HepG2 (cell line): ENCODE data around the gene PDIA6. TPM values are rescaled to one million over a fixed set of nuclear protein-coding genes. Genes with fewer than 3 reads are reported as not detected.

ENCODE experiments used
- ELF1 ChIP-seq: sonication (generic); formaldehyde crosslinking; IDR thresholded peaks from 2 replicates; pipeline ENCODE4 v1.4.0; 2020; ENCODE audit warnings: missing genetic modification reagents
- FOXJ3 ChIP-seq: sonication (generic); formaldehyde crosslinking; IDR thresholded peaks from 2 replicates; pipeline ENCODE4 v1.4.0; 2020; ENCODE audit warnings: missing genetic modification reagents, mild to moderate bottlenecking, borderline replicate concordance
- GTF2F1 ChIP-seq: fragments of 150-350 bp; IDR thresholded peaks from 2 replicates; pipeline ENCODE4 v1.6.1; 2014; ENCODE audit warnings: low read length
- HOXA7 ChIP-seq: sonication (generic); formaldehyde crosslinking; IDR thresholded peaks from 2 replicates; pipeline ENCODE4 v1.8.1; 2022; ENCODE audit warnings: mild to moderate bottlenecking, missing genetic modification reagents, moderate library complexity
- KLF9 ChIP-seq: IDR thresholded peaks from 2 replicates; pipeline ENCODE4 v1.6.1; 2016; ENCODE audit warnings: low read depth
- MBD4 ChIP-seq: IDR thresholded peaks from 2 replicates; pipeline ENCODE4 v1.6.1; 2012; ENCODE audit warnings: low read length, inconsistent platforms, borderline replicate concordance
- MEIS1 ChIP-seq: sonication (generic); formaldehyde crosslinking; IDR thresholded peaks from 2 replicates; pipeline ENCODE4 v1.9.0; 2021; ENCODE audit warnings: mild to moderate bottlenecking, missing genetic modification reagents, moderate library complexity, borderline replicate concordance
- MTF2 ChIP-seq: sonication (generic); formaldehyde crosslinking; IDR thresholded peaks from 2 replicates; pipeline ENCODE4 v1.5.0; 2020; ENCODE audit warnings: missing genetic modification reagents, borderline replicate concordance
- PHF20 ChIP-seq: sonication (generic); formaldehyde crosslinking; IDR thresholded peaks from 2 replicates; pipeline ENCODE4 v1.5.0; 2020; ENCODE audit warnings: mild to moderate bottlenecking, missing genetic modification reagents
- PHF5A ChIP-seq: IDR thresholded peaks from one replicate; pipeline ENCODE4 v1.6.1; 2018; ENCODE audit warnings: low read depth, missing genetic modification reagents; ENCODE audit not compliant: unreplicated experiment
- POGZ ChIP-seq: sonication (generic); formaldehyde crosslinking; IDR thresholded peaks from 2 replicates; pipeline ENCODE4 v1.4.0; 2020; ENCODE audit warnings: mild to moderate bottlenecking, missing genetic modification reagents
- POLR2AphosphoS2 ChIP-seq: IDR thresholded peaks from 2 replicates; pipeline ENCODE4 v1.6.1; 2011; ENCODE audit warnings: low read depth, low read length, improper control_type of control experiment
- SMYD3 ChIP-seq: sonication (generic); formaldehyde crosslinking; IDR thresholded peaks from 2 replicates; pipeline ENCODE4 v1.8.1; 2023; ENCODE audit warnings: mild to moderate bottlenecking, missing genetic modification reagents
- TBL1XR1 ChIP-seq: fragments of 150-350 bp; IDR thresholded peaks from 2 replicates; pipeline ENCODE4 v1.6.1; 2014; ENCODE audit warnings: borderline replicate concordance, low read length; ENCODE audit not compliant: partially characterized antibody
- TOE1 ChIP-seq: sonication (generic); formaldehyde crosslinking; IDR thresholded peaks from 2 replicates; pipeline ENCODE4 v1.4.0; 2020; ENCODE audit warnings: mild to moderate bottlenecking, missing genetic modification reagents
- ZFAT ChIP-seq: sonication (generic); formaldehyde crosslinking; conservative IDR thresholded peaks from 2 replicates; pipeline ENCODE4 v1.8.1; 2023; ENCODE audit warnings: missing genetic modification reagents, inconsistent platforms
- ZNF737 ChIP-seq: sonication (generic); formaldehyde crosslinking; IDR thresholded peaks from 2 replicates; pipeline ENCODE4 v1.5.0; 2020; ENCODE audit warnings: missing genetic modification reagents, mild to moderate bottlenecking, borderline replicate concordance
- ZNF839 ChIP-seq: sonication (generic); formaldehyde crosslinking; IDR thresholded peaks from 2 replicates; pipeline ENCODE4 v1.4.0; 2020; ENCODE audit warnings: missing genetic modification reagents, mild to moderate bottlenecking, borderline replicate concordance
- polyA plus RNA-seq, 8 experiments: library from polyadenylated mRNA; depleted of rRNA in 3 of 8; stranded (reverse) in 7 of 8; unstranded in 1 of 8; fragments of >200 nt; fragmentation: Illumina TruSeq in 4 of 8; extraction: Trizol in 4 of 8; gene quantifications; 2 replicates each; pipeline versions ENCODE4 v1.2.1 to v1.2.3, GENCODE V29; 2011 to 2016; ENCODE audit warnings: low read depth in 4 of 8, missing spikeins in 1 of 8, mixed read lengths in 1 of 8; ENCODE audit not compliant: insufficient read depth in 1 of 8
- total RNA-seq, 5 experiments: library from RNA; depleted of rRNA; stranded (reverse); fragments of >200 nt; fragmentation: Illumina TruSeq; extraction: Trizol; gene quantifications; 2 replicates each; pipeline ENCODE4 v1.2.3, GENCODE V29; 2016; ENCODE audit warnings: low read depth in 1 of 5
- TF ChIP-seq, protein P1 (sequence below), 2 experiments: sonication (generic) in 1 of 2; formaldehyde crosslinking in 1 of 2; IDR thresholded peaks; 2 replicates each; pipeline versions ENCODE4 v1.5.1 to v1.6.1; 2011 to 2020; ENCODE audit warnings: borderline replicate concordance in 1 of 2, low read depth in 1 of 2, low read length in 1 of 2, mild to moderate bottlenecking in 1 of 2, missing genetic modification reagents in 1 of 2, moderate library complexity in 1 of 2
- TF ChIP-seq, protein P2 (sequence below): sonication (generic); formaldehyde crosslinking; IDR thresholded peaks from 2 replicates; pipeline ENCODE4 v1.4.0; 2020; ENCODE audit warnings: missing genetic modification reagents, borderline replicate concordance
- TF ChIP-seq, protein P3 (sequence below): sonication (generic); formaldehyde crosslinking; IDR thresholded peaks from 2 replicates; pipeline ENCODE4 v1.5.1; 2020; ENCODE audit warnings: mild to moderate bottlenecking, moderate library complexity, missing genetic modification reagents
- TF ChIP-seq, protein P4 (sequence below): sonication (generic); formaldehyde crosslinking; IDR thresholded peaks from 2 replicates; pipeline ENCODE4 v1.9.0; 2021; ENCODE audit warnings: missing genetic modification reagents, mild to moderate bottlenecking, borderline replicate concordance

Gene PDIA6
- total and polyA plus RNA-seq, 2 of the 13 experiments (the other 11 are each of a cell fraction or from before 2014, with no cell fraction given) = 586 to 642 TPM

DNA sequence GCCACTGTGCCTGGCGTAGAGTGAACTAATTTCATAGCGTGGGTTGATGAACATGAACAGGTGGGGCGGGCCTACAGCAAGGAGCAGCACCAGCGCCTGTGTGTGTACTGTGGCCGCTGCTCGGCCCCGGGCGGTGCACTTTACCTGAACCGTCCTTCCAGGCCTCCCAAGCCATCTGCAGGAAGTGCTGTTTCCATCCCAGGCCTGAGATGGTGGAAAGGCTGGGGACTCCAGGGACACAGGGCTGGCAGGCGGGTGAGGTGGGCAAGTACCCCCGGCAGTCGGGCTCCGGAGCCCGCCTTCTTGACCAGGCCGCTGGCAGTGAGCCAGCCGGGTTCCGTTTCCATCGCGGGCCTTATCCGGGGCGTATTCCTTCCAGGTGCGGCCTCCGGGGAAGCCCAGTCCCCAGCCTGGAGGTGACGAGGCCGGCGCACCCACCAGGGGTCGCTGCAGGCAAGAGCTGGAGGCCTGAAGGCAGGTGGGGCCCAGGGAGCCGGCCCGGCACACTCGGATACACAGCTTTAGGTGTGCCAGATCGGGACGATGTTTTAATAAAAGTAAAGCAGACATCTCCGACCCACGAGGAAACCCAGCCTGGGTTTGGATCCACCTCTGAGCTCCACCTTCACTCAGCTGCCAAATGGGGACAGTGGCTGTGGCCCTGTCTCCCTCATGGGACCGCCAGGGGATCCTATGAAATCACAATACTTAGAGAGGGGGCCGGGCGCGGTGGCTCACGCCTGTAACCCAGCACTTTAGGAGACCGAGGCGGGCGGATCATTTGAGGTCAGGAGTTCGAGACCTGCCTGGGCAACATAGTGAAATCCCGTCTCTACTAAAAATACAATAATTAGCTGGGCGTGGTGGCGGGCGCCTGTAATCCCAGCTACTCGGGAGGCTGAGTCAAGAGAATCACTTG is 22.7 kb upstream of the PDIA6 start (continued):
- TF ChIP-seq, protein P1, sequence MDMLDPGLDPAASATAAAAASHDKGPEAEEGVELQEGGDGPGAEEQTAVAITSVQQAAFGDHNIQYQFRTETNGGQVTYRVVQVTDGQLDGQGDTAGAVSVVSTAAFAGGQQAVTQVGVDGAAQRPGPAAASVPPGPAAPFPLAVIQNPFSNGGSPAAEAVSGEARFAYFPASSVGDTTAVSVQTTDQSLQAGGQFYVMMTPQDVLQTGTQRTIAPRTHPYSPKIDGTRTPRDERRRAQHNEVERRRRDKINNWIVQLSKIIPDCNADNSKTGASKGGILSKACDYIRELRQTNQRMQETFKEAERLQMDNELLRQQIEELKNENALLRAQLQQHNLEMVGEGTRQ (IDR thresholded peaks at IDR 0.05; ENCODE audit: low read depth, low read length) = no peak
- TF ChIP-seq, protein P1 (CRISPR knock-in tag; IDR thresholded peaks at IDR 0.05; ENCODE audit: borderline replicate concordance) = no peak
- no peak for TF ChIP-seq ZNF737
- TF ChIP-seq FOXJ3 (CRISPR knock-in tag) = no peak
- no peak for TF ChIP-seq MBD4
- no peak for TF ChIP-seq POGZ (CRISPR knock-in tag)
- TF ChIP-seq SMYD3 (CRISPR knock-in tag) = no peak
- TF ChIP-seq GTF2F1 = no peak
- TF ChIP-seq POLR2AphosphoS2 = no peak
- no peak for TF ChIP-seq HOXA7 (CRISPR knock-in tag)
- TF ChIP-seq PHF20 (CRISPR knock-in tag) = no peak
- TF ChIP-seq TBL1XR1 = peak; percentile 20
- TF ChIP-seq, protein P2, sequence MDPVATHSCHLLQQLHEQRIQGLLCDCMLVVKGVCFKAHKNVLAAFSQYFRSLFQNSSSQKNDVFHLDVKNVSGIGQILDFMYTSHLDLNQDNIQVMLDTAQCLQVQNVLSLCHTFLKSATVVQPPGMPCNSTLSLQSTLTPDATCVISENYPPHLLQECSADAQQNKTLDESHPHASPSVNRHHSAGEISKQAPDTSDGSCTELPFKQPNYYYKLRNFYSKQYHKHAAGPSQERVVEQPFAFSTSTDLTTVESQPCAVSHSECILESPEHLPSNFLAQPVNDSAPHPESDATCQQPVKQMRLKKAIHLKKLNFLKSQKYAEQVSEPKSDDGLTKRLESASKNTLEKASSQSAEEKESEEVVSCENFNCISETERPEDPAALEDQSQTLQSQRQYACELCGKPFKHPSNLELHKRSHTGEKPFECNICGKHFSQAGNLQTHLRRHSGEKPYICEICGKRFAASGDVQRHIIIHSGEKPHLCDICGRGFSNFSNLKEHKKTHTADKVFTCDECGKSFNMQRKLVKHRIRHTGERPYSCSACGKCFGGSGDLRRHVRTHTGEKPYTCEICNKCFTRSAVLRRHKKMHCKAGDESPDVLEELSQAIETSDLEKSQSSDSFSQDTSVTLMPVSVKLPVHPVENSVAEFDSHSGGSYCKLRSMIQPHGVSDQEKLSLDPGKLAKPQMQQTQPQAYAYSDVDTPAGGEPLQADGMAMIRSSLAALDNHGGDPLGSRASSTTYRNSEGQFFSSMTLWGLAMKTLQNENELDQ (CRISPR knock-in tag) = no peak
- peak; percentile 89; the same call in 1 of the 2 replicates for TF ChIP-seq MEIS1 (CRISPR knock-in tag)
- peak; percentile 22; the same call in 1 of the 2 replicates for TF ChIP-seq ZNF839 (CRISPR knock-in tag)
- no peak for TF ChIP-seq PHF5A (CRISPR knock-in tag)
- peak; percentile 39; the same call in 1 of the 2 replicates for TF ChIP-seq ELF1 (CRISPR knock-in tag)
- TF ChIP-seq, protein P3, sequence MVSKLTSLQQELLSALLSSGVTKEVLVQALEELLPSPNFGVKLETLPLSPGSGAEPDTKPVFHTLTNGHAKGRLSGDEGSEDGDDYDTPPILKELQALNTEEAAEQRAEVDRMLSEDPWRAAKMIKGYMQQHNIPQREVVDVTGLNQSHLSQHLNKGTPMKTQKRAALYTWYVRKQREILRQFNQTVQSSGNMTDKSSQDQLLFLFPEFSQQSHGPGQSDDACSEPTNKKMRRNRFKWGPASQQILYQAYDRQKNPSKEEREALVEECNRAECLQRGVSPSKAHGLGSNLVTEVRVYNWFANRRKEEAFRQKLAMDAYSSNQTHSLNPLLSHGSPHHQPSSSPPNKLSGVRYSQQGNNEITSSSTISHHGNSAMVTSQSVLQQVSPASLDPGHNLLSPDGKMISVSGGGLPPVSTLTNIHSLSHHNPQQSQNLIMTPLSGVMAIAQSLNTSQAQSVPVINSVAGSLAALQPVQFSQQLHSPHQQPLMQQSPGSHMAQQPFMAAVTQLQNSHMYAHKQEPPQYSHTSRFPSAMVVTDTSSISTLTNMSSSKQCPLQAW (CRISPR knock-in tag) = peak; percentile 43
- no peak for TF ChIP-seq KLF9 (CRISPR knock-in tag)
- no peak for TF ChIP-seq TOE1 (CRISPR knock-in tag)
- no peak for TF ChIP-seq ZFAT (CRISPR knock-in tag)
- no peak for TF ChIP-seq MTF2 (CRISPR knock-in tag)
- TF ChIP-seq, protein P4, sequence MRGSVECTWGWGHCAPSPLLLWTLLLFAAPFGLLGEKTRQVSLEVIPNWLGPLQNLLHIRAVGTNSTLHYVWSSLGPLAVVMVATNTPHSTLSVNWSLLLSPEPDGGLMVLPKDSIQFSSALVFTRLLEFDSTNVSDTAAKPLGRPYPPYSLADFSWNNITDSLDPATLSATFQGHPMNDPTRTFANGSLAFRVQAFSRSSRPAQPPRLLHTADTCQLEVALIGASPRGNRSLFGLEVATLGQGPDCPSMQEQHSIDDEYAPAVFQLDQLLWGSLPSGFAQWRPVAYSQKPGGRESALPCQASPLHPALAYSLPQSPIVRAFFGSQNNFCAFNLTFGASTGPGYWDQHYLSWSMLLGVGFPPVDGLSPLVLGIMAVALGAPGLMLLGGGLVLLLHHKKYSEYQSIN (CRISPR knock-in tag) = no peak
